Stimulated activated CD4-positive, alpha-beta T cell treated with anti-CD3 and anti-CD28 coated beads, Interleukin-1b, Interleukin-23, amount 100 ng/mL, for 24 hours (primary cell): ENCODE data around the gene URAD.
"Not testable (repeated sequence)": the region's sequence is repeated elsewhere in the genome, so short reads cannot be mapped to it uniquely, and the experiment has no call there.

Experiments
- DNase-seq, 4 experiments: peaks; one replicate each; pipeline ENCODE4 v3.0.0-alpha.2; 2020; ENCODE audit warnings: low read depth in 4 of 4, low spot score in 1 of 4

Gene URAD

DNA sequence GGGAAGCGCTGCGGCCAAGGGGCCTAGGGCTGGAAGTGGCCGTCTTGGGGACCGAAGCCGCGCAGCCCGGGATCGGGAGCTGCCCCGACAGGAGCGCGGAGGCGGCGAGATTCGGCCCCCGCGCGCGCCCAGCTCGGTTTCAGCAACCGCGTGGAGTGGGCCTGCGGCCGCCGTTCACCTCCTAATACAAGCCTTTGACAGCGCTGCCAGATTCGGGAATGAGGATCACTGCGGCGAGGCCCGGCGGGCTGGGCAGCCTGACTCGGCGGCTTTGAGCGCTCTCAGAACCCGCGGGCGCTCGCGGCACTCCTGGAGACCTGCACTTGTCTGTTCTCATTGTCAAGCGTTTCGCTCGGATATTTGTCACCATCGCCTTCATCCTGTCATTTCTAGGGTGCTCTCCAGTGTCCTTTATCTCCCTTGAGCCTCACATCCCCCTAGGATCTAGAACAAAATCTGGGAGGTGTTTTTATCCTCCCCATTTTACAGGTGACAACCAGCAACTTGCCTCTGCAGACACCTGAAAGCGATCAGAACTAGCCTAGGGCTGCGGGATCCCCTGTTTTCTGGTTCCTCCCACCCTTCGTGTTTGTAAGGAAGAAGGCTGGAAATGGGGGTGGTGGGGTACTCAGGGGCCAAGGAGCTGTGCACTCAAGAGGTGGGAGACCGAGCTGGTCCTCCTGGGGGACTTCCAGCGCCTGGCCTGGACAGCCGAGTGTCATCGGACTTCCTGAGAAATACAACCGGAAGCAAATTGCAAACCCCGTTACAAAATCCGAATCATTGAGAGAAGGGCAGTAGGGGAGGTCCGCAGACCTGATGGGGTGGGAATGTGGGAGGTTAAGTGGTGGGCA is 17.9 kb downstream of the URAD start:
- no peak for DNase-seq

DNA sequence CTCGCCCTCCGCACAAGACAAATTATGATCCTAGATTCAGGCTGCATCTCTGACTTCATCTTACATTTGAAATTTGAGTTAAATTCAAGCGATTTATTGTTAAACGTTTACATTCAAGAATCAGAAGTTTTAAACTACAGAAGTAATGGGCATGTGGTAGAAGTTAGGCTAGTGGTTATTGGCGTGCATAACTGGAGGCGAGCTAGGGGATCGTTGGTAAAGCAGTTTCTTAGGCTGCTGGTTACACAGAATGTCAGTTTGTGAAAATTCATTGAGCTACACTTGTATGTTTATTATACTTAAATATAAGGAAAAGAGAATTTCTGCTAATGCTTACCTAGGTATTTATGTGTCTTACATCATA is 18.6 kb downstream of the URAD start:
- DNase-seq: no peak

DNA sequence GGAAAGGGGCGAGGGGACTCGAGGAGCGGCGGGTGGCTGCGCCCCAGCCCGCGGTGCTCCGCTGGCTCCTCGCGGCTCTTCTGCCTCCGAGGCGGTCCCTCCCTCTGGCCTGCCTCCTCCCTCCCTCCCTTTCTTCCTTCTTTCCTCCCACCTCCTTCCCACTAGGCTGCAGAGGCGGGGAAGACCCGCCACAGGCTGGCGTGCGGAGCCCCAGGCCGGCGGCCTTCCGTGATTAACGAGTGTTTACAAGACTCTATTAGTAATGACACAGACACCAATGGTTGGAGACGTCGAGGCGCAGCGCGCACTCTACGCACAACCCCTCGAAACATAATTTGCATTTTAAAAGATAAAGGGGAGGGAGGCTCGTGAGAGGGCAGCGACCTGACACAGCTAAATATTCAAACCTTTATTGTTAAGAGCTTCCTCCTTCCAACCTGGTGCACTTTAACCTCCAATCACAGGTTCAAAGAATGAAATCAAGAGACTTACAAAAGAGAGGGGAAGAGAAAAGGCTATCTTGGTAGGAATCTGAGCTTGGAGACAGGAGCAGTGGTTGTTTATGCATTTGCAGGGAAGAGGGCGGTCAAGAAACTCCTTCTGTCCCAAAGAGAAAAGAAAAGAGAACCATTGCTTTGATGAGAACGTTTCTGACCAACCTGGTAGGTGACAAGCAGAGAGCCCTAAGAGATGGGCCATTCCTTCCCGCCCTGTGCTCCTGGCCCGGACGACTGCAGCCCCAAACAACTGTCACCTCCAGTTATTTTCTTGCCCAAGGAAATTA is 19.2 kb downstream of the URAD start, which contains the start of gene CDX2:
Gene CDX2 (minus strand): TSS at position 234 of the 784 bp plus-strand sequence. CDS start 309 bp downstream, outside the sequence.
- no peak for DNase-seq

DNA sequence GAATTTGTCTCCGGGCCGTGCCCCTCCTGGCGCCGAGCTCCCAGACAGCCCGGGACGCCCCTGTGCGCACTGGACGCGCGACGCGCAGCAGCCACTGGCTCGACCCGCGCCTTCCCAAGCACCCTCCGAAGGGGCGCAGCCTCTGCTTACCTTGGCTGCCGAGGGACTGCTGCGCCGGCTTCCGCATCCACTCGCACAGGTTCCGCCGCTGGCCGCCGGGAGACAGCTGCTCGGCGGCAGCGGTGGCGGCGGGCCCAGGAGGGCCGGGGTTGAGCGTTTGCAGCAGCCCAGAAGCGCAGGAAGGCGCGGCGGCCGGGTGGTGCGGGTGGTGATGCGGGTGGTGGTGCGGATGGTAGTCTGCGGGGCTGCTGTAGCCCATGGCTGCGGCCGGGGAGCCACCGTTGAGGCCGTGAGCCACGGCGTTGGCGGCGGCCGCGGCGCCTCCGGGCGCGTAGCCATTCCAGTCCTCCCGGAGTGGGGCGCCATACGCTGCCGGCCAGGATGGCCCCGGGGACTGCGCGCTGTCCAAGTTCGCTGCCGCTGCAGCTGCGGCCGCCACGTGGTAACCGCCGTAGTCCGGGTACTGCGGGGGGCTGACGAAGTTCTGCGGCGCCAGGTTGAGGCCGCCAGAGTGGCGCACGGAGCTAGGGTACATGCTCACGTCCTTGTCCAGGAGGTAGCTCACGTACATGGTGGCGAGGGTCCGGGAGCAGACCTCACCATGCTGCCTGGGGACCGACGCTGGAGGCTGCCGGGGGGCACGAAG is 20.0 kb downstream of the URAD start:
- no peak for DNase-seq

DNA sequence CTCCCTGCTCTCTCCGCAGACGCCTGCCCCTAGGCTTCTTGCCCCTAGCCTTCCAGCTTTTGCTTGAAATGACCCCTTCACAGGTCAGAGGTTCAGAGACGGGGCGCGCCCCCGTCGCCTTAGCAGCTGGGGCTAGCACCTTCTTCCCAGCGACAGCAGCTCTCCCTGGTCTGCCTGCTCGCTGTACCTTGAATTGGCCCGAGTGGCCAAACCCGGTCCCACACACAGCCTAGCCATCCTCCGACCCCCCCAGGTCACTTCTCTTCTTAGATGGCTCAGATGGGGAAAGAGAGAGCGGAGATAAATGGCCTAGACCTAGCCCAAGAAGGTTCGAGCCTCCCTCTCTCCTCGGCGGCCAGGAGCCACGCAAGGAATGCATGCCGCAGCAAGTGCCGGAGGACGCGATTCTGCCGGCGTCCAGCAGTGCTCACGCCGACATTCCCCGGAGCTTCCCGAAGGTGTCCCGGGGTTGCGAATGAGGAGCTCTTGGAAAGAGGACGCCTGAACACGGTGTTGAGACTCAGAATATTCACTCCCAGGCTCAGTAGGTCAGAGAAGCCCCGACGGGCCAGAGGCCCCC is 20.7 kb downstream of the URAD start:
- DNase-seq: no peak

DNA sequence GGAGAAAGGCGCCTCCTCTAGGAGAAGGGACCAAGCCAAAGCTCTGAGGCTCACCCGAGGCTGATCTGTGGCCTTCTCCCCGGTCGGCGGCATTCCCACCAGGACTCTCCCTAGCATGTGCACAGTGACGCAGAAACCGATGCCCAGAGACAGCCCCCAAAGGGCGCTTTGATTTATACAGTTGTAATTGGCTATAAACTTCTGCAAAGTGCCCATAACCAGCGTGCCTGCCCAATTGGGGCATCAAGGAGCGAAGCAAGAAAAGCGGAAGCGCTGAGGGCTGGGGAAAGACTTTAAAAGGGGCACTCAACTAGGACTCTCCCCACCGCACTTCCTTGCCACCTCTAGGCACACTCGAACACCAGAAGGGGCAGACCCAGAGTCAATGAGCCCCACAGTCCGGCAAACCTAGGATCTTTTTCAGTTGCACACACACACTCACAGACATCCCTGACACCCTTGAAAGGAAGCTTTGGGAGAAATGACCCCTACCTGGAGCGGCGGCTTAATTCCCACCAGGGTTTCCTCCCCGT is 21.2 kb downstream of the URAD start:
- DNase-seq: no peak

DNA sequence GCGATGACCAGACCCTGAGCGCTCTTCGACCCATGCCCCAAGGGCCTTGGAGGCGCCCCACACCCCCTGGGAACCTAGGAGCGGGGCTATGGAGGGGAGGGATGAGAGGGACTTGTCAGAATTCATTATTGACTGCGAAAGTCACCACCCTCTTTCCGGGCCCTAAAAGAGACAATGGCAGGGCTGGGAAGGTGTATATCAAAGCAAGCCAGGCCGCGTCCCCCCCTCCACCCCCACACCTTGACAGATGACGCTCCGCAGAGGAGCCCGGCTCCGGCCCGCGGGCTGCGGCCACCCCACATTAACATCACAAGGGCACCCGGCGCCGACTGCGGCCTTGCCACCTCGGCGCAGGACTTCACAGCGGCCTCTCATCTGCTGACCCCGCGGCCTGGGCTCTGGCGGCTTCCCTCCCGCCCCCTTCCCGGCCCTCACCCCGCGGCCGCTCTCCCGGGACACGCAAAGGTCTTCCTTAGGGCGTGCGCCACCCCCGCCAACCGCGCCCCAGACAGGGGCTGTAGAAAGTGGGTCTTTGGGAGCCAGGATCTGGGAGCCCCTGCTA is 21.8 kb downstream of the URAD start:
- no peak for DNase-seq

DNA sequence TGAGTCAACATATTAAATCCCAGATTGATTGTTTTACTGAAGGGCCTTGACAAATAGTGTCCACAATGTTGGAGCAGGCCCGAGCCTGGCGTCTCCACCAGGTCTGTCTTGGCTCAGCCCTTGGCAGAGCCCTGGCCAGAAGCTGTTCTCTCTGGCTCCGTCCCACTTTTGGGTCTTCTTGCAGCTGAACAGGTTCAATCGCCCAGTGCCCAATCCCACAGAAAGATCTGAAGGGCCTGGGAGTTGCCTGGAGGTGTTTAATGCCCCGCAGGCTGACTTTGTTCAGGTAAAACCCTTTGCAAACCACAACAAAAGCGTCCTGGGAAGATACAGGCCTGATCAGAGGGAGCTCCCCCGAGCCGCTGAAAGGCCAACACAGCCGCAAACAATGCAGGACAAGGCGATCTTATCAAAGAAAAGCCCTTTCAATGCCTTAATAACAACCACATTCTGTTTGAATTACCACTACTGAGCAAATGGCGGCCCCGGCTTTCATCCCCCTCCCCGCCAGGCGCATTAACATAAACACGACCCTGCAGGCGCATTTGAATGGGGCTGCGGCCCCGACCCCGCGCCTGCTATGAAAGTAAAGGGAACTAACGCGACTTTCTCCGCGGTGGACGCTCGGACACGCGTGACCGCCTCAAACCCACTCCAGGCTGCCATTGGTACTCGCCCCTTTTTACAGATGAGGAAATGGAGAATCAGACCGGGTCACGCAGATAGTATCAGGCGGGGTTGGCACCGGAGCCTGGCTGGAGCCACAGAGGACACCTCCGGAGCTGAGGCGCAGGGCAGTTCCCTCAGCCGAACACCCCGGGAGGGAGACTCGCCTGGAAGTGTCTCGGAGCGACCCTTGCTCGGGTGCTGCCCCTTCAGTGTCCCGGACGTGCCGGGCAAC is 22.5 kb downstream of the URAD start:
- DNase-seq: no peak

DNA sequence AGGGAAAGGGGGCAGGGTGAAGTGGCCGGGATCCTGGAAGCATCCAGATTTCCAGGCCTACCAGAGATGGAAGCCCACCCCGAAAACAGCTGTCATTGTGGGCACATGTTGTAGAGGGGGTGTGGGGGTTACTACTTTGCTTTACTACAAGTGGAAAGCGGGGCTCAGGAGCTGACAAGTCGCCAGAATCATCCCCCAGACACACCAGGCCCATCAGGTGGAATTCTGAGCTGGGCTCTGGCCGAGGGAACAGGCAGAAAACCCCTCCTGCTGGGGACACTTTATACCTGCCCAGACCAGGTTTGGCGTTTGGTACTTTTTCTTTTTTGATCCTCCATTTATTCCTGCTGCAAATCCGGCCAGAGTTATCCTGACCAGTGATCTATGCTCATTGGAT is 23.2 kb downstream of the URAD start:
- no peak for DNase-seq

DNA sequence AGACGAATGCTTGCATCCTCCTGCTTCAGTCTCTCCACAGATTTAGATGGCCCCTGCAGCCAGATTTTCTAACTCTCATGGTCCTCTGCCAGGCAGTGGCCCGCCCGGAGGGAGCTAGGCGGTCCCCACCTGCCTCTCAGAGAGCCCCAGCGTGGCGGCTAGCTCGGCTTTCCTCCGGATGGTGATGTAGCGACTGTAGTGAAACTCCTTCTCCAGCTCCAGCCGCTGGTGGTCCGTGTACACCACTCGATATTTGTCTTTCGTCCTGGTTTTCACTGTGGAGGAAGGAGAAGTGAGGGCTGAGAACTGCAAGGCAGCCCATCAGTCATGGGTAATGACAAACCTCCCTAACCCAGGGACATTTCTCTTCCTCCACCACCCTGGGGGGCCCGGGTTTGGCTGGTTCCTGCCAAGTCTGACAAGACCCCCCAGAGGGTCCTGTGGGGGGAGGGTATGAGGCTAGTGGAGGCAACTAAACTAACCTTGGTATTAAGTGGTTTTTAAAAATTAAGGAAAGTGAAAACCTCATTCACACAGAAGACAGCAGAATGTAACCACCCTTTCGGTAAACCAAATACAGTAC is 23.7 kb downstream of the URAD start:
- no peak for DNase-seq

DNA sequence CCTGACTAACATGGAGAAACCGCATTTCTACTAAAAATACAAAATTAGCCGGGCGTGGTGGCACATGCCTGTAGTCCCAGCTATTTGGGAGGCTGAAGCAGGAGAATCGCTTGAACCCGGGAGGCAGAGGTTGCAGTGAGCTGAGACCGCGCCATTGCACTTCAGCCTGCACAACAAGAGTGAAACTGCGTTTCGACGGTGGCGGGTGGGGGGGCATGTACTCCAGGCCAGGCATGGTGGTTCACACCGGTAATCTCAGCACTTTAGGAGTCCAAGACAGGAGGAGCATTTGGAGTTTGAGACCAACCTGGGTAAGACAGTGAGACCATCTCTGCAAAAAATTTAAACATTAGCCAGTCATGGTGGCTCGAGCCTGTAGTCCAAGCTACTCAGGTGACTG is 24.3 kb downstream of the URAD start:
- DNase-seq: not testable (repeated sequence)

DNA sequence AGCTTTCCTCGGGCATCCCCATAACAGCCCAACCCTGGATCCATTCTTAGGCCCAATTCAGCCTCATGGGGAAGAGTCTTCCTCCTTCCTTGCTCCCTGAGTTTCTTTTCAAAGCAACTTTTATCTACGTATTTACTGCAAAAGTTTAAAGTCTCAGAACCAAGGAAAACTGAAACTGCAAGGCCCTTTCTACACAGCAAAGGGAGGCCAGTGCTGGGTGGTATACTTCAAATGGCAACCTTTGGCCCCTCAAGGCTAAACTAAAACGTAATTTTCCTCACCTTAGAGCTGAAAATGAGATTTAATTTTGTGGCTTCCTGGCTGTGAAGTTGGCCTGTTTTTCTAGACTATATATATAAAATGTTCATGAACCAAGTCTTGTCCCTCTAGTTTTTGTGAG is 25.0 kb downstream of the URAD start:
- DNase-seq: no peak

DNA sequence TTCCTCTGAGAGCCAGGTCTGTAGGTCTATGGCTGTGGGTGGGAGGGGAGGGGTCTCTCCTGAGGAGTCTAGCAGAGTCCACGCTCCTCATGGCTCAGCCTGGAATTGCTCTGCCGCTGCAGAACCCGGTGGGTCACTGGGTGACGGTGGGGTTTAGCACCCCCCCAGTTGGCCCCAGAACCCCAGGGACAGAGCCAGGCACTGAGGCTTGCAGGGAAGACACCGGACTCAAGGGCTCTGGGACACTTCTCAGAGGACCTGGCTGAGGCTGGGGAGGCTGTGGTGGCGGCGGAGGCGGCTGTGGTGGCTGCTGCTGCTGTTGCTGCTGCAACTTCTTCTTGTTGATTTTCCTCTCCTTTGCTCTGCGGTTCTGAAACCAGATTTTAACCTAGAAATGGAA is 25.5 kb downstream of the URAD start:
- no peak for DNase-seq

DNA sequence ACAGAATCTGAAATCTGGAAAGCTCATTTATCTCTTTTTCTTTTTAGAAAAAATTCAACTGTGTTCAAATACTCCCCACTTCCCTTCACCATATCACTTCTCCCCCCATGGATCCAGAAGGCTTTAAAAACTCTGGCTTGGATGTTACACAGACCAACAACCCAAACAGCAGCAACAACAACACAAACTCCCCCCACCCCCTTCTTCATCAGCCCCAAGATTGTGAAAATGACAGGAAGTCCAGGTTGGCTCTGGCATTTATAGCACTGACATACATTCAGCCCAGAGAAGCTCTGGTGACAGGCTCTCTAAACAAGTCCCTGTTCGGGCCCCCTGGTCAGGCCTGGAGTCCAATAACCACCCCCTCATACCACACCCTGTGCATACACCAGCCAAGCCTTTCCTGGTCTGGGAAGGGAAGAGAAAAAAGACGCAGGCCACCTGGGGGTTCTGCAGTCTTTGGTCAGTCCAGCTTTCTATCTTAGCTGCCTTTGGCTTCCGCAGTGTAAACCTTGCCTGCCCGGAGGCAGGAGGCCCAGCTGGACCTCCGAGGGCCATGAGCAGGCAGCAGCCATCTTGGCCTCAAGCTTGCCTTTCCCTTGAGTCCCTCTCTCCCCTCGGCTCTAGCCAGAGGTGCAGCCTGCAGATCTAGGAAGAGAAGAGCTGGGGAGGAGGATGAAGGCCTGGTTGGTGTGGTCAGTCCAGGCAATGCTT is 26.2 kb downstream of the URAD start:
- DNase-seq: no peak

DNA sequence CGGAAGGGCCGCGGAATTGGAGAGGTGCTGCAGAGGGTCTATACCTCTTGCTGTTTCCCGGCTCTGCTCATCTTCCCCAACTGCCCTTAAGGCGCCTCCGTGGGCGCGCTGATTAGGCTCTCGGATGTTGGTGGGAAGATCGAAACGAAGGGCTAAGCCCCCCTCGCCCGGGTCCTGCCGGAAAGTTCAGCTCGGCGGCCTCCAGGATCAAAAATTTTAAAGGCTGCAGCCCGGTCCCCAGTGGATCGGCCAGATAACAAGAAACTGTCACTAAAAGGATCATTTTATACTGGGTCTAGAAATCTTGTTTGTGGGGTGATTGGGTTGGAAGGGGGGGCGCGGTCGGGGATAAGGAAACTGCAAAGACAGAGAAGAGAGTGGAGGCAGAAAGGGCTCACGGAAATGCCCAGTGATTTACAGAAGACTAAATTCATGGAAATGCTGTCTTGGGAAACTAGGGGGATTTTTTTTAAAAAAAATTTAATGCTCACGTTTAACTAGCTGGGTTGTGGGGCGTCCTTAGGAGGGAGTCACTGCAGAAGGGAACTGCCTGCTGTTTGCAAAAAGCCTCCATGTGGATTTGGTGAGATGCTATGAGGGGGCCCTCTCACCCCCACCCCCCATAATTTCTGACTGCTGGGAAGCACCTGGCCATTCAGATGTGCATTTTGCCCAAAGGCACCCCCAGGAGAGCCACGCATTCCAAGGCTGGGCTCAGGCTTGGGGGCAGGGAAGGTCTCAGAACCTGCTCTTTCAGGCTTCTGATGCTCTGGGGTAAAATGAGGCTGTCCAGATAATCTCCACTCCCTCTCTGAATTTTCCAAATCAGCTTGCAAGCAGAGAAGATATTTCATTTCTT is 27.0 kb downstream of the URAD start:
- DNase-seq: no peak

DNA sequence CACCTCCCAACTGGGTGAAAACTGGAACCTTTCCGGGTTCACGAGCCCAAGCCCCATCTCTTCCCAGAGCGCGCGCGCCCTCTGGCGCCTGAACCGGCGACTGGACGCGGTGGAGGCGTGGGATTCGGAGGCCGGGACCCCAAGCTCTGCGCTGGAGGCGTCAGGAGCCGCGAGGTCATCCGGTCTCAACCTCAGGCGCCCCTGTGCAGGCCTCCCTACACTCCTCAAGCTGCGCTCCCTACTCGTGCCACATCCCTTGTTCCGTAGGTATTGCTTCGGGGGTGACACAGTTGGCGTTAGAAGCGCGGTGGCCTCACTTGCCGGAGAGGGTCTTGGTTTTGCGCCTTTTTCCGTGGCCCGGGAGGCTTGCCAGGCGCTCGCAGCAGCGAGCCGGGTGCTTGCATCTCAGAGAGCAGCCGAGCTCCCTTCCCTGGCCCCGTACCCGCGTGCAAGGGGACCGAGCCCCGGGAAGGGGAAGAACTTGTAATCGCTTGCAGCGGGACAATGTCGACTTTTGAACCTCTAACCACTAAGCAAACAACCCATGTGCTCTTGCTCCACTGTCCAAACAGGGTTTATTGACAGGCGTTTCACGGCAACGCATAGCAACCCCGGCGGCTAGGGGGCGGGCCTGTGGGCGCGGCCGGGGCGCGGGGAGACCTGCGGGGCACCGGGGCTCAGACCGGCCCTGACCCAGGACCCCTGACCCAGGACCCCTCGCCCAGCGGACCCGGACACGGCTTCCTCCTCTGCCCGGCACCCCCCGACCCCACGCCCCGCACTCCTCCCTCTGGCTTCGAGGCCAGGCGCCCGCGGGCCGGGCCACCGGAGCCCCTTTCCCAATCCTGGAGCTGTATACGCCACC is 27.9 kb downstream of the URAD start:
- no peak for DNase-seq

DNA sequence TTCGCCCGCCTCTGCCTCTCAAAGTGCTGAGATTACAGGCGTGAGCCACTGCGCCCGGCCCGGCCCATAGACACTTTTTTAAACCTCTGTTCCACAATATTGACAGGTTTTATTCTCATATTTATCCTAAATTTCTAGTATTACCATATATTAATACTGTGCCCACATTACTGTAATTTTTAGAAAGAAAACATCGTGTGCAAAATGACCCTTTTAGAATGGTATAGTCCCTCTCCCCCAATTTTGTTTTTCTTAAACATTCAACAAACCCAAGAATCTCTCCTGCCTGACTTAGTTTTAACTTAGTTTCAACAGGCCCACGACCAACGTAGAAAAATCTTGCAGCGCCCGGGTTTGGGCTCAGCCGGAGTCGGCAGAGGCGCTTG is 28.5 kb downstream of the URAD start:
- no peak for DNase-seq
